ENCODE results near the gene TROAP. TPM values are rescaled to one million over a fixed set of nuclear protein-coding genes. Genes with fewer than 3 reads are reported as not detected.

The TROAP gene
- total RNA-seq, 1 experiment from 2014 or later = 135 TPM

DNA sequence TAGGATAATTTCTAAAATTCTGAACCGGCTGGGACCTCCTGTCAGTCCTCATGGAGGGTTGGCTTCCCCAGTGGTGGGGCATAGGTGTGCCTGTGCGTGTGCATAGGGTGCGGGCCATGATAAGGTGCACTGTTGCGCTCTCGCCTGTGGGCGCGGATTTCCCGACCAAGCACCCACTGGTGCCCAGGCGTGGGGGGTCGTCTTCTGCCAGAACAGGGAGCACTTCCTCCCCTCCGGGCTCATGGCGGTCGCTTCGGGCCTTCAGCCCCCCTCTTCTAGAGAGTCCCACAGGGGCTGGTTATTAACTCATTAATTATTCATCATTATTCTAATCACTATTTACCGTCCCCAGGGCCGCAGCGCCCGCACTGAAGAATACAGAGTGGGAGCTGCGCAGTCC, 11.2 kb downstream of the TROAP start:
- intact Hi-C loops (cut with micrococcal nuclease; ENCODE audit: unreplicated experiment) = no loop called here
- ChIA-PET POLR2A (no interaction called here), CTCF (interaction anchor here (1.2 to 1.6 kb wide), 3 partner anchors 13 to 37 kb away, joined by 3 to 14 read pairs (median 3); partner anchors contain the start of gene DNAJC22)
- H3K4me1 ChIP-seq = peaks cover 27% of the 10 kb centered on the region
- 0 out of 2 replicates have a peak, but pooled peaks cover 1% of the 10 kb centered on the region for H3K36me3 ChIP-seq (ENCODE audit: control insufficient read depth, insufficient read depth, low read length)
- no peak overlapping the region for H3K4me3 ChIP-seq (ENCODE audit: low read depth, low read length)
- peaks cover 32% of the 10 kb centered on the region for H3K4me1 Mint-ChIP-seq (ENCODE audit: low read depth, unreplicated experiment)
- H3K27me3 Mint-ChIP-seq (ENCODE audit: insufficient read depth, unreplicated experiment) = no peaks in the 10 kb centered on the region
- H3K27me3 ChIP-seq (replicated peaks; ENCODE audit: control insufficient read depth, insufficient read depth, low read length) = no peaks in the 10 kb centered on the region
- peaks cover 8% of the 10 kb centered on the region for H3K36me3 Mint-ChIP-seq (ENCODE audit: insufficient read depth, unreplicated experiment)
- TF ChIP-seq, protein P1, sequence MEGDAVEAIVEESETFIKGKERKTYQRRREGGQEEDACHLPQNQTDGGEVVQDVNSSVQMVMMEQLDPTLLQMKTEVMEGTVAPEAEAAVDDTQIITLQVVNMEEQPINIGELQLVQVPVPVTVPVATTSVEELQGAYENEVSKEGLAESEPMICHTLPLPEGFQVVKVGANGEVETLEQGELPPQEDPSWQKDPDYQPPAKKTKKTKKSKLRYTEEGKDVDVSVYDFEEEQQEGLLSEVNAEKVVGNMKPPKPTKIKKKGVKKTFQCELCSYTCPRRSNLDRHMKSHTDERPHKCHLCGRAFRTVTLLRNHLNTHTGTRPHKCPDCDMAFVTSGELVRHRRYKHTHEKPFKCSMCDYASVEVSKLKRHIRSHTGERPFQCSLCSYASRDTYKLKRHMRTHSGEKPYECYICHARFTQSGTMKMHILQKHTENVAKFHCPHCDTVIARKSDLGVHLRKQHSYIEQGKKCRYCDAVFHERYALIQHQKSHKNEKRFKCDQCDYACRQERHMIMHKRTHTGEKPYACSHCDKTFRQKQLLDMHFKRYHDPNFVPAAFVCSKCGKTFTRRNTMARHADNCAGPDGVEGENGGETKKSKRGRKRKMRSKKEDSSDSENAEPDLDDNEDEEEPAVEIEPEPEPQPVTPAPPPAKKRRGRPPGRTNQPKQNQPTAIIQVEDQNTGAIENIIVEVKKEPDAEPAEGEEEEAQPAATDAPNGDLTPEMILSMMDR (IDR thresholded peaks at IDR 0.05; ENCODE audit: insufficient read depth in 1 of 2, low read depth in 1 of 2, low read length in 1 of 2, severe bottlenecking in 1 of 2, unreplicated experiment in 1 of 2) = no peak
- no peaks in the 10 kb centered on the region for H3K9me3 ChIP-seq
- H3K4me3 Mint-ChIP-seq (ENCODE audit: unreplicated experiment) = no peak overlapping the region
- DNase-seq = no peak
- no TSS peak for BruUV-seq (replicated peaks)
- no peaks in the 10 kb centered on the region for H3K9me3 Mint-ChIP-seq (ENCODE audit: unreplicated experiment)
- no peak overlapping the region for H3K27ac Mint-ChIP-seq (ENCODE audit: unreplicated experiment)

DNA sequence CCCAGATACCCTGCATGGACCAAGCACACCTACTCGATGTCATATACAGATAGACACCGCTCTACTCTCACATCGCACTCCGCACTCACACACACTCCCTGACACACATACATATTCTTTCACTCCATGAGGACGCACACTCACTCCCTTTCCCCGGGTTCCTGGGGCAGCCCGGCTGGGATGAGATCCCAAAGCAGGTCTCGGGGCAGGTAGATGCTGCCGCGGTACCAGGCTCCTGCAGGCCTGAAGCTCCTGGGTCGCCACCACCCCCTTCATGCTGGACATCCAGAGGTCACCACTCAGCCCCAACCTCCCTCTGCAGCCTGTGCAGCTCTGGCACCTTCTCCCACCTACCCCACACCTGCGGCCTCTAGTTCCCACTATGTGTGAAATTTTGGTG, 11.6 kb downstream of the TROAP start:
- no TSS peak for BruUV-seq (replicated peaks)
- ChIA-PET CTCF (interaction anchor here (1.2 to 1.6 kb wide), 3 partner anchors 13 to 37 kb away, joined by 3 to 14 read pairs (median 3); partner anchors contain the start of gene DNAJC22), POLR2A (no interaction called here)
- H3K27ac Mint-ChIP-seq (ENCODE audit: unreplicated experiment) = no peak overlapping the region
- H3K9me3 Mint-ChIP-seq (ENCODE audit: unreplicated experiment) = no peaks in the 10 kb centered on the region
- Histone ChIP-seq H3K4me3 (ENCODE audit: low read depth, low read length) (no peak overlapping the region), H3K36me3 (ENCODE audit: control insufficient read depth, insufficient read depth, low read length) (no peaks in the 10 kb centered on the region), H3K9me3 (no peaks in the 10 kb centered on the region), H3K4me1 (peaks cover 27% of the 10 kb centered on the region), H3K27me3 (replicated peaks; ENCODE audit: control insufficient read depth, insufficient read depth, low read length) (no peaks in the 10 kb centered on the region)
- intact Hi-C loops (cut with micrococcal nuclease; ENCODE audit: unreplicated experiment) = no loop called here
- no peaks in the 10 kb centered on the region for H3K27me3 Mint-ChIP-seq (ENCODE audit: insufficient read depth, unreplicated experiment)
- no peak overlapping the region for H3K4me3 Mint-ChIP-seq (ENCODE audit: unreplicated experiment)
- TF ChIP-seq, protein P1 (IDR thresholded peaks at IDR 0.05; ENCODE audit: insufficient read depth in 1 of 2, low read depth in 1 of 2, low read length in 1 of 2, severe bottlenecking in 1 of 2, unreplicated experiment in 1 of 2) = no peak
- H3K36me3 Mint-ChIP-seq (ENCODE audit: insufficient read depth, unreplicated experiment) = peaks cover 8% of the 10 kb centered on the region
- peaks cover 32% of the 10 kb centered on the region for H3K4me1 Mint-ChIP-seq (ENCODE audit: low read depth, unreplicated experiment)
- DNase-seq = no peak

DNA sequence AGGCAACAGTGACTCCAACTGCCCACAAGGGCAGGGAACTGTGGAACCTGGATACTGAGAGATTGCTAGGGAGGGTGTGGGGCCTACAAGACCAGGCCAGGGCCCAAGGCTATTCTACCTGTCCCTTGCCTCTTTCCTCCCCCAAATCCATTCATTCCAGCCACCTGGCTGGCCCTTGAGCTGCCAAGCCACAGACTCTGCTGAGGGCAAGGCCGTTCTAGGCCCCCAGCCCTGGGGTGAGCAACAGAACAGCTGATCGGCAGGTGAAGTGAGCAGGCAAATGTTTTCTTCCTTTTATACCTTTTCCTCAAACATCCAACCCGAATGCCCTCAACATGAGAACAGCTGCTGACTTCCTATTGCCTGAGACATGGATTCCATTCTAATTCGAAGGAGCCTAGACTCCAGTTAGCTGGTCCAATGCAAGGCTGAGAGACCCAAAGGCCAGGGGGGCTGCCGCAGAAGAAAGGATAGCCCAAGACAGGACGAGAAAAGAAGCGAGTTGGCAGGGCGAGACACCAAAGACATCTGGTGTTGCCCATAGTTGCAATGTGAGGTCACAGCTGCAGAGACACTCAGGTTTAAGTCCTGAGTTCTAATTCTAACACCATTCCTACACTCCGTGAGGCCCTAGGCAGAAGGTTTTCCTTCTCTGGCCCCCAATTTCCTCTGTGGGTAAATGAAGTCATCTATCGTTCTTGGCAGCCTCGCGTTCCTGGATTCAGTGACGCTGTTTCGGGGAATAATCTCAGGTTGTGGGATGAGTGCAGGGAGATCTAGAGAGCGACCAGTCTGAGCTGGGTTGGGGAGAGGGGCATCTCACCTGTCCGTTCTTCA, 12.3 kb downstream of the TROAP start:
- ChIA-PET POLR2A (no interaction called here), CTCF (interaction anchor here (0.6 to 1.6 kb wide), 4 partner anchors 12 to 38 kb away, joined by 3 to 14 read pairs (median 3); partner anchors contain the start of gene DNAJC22)
- Mint-ChIP-seq H3K27me3 (ENCODE audit: insufficient read depth, unreplicated experiment) (no peaks in the 10 kb centered on the region), H3K4me1 (ENCODE audit: low read depth, unreplicated experiment) (peaks cover 32% of the 10 kb centered on the region), H3K36me3 (ENCODE audit: insufficient read depth, unreplicated experiment) (peaks cover 8% of the 10 kb centered on the region), H3K27ac (ENCODE audit: unreplicated experiment) (no peak overlapping the region), H3K4me3 (ENCODE audit: unreplicated experiment) (no peak overlapping the region), H3K9me3 (ENCODE audit: unreplicated experiment) (no peaks in the 10 kb centered on the region)
- intact Hi-C loops (cut with micrococcal nuclease; ENCODE audit: unreplicated experiment) = no loop called here
- no peak overlapping the region for H3K4me3 ChIP-seq (ENCODE audit: low read depth, low read length)
- no peaks in the 10 kb centered on the region for H3K9me3 ChIP-seq
- H3K4me1 ChIP-seq = peaks cover 27% of the 10 kb centered on the region
- H3K27me3 ChIP-seq (replicated peaks; ENCODE audit: control insufficient read depth, insufficient read depth, low read length) = no peaks in the 10 kb centered on the region
- no peaks in the 10 kb centered on the region for H3K36me3 ChIP-seq (ENCODE audit: control insufficient read depth, insufficient read depth, low read length)
- TF ChIP-seq, protein P1 (IDR thresholded peaks at IDR 0.05; ENCODE audit: insufficient read depth in 1 of 2, low read depth in 1 of 2, low read length in 1 of 2, severe bottlenecking in 1 of 2, unreplicated experiment in 1 of 2) = no peak
- BruUV-seq (replicated peaks) = no TSS peak
- DNase-seq = no peak
